HepG2 (cell line): ENCODE measurements around the gene TESPA1.

Experiments
- CERS6 ChIP-seq: sonication (generic); formaldehyde crosslinking; IDR thresholded peaks from 2 replicates; pipeline ENCODE4 v1.5.0; 2020; ENCODE audit warnings: missing genetic modification reagents
- MAFK ChIP-seq, 2 experiments: IDR thresholded peaks in 1 of 2; conservative IDR thresholded peaks in 1 of 2; 2 replicates each; pipeline ENCODE4 v1.6.1; 2011; ENCODE audit warnings: improper control_type of control experiment in 2 of 2, low read length in 2 of 2
- NCOR1 ChIP-seq: fragments of 200-600 bp; sonication (generic); IDR thresholded peaks from 2 replicates; pipeline ENCODE4 v1.7.0; 2017; ENCODE audit warnings: antibody characterized with exemption, low read length, borderline replicate concordance
- TGIF2 ChIP-seq: IDR thresholded peaks from 2 replicates; pipeline ENCODE4 v1.6.1; 2016; ENCODE audit warnings: control low read depth, missing compliant biosample characterization
- ZFYVE20 ChIP-seq: sonication (generic); formaldehyde crosslinking; IDR thresholded peaks from 2 replicates; pipeline ENCODE4 v1.8.0; 2023; ENCODE audit warnings: low read depth, mild to moderate bottlenecking, moderate library complexity, missing genetic modification reagents, borderline replicate concordance
- ZNF350 ChIP-seq: sonication (generic); formaldehyde crosslinking; IDR thresholded peaks from 2 replicates; pipeline ENCODE4 v1.4.0; 2020; ENCODE audit warnings: mild to moderate bottlenecking, low read depth, missing genetic modification reagents, borderline replicate concordance
- ZNF367 ChIP-seq: sonication (generic); formaldehyde crosslinking; IDR thresholded peaks from 2 replicates; pipeline ENCODE4 v1.4.0; 2020; ENCODE audit warnings: missing genetic modification reagents, borderline replicate concordance
- TF ChIP-seq, protein P1 (sequence below): sonication (generic); formaldehyde crosslinking; IDR thresholded peaks from 2 replicates; pipeline ENCODE4 v1.8.1; 2022; ENCODE audit warnings: low read depth, mild to moderate bottlenecking, missing genetic modification reagents

GRCh38 chr12:54988402-54989054 is 4.0 kb upstream of the TESPA1 start:
- no peak for TF ChIP-seq ZFYVE20 (CRISPR knock-in tag)
- TF ChIP-seq NCOR1: no peak
- peak; percentile 10 to 42; a peak in 2 of 4 replicates for TF ChIP-seq MAFK (conservative IDR thresholded peaks at IDR 0.05 in 1 of 2, IDR thresholded peaks at IDR 0.05 in 1 of 2; ENCODE audit: low read length in 2 of 2)
- no peak for TF ChIP-seq TGIF2
- TF ChIP-seq ZNF367 (CRISPR knock-in tag): no peak
- TF ChIP-seq, protein P1, sequence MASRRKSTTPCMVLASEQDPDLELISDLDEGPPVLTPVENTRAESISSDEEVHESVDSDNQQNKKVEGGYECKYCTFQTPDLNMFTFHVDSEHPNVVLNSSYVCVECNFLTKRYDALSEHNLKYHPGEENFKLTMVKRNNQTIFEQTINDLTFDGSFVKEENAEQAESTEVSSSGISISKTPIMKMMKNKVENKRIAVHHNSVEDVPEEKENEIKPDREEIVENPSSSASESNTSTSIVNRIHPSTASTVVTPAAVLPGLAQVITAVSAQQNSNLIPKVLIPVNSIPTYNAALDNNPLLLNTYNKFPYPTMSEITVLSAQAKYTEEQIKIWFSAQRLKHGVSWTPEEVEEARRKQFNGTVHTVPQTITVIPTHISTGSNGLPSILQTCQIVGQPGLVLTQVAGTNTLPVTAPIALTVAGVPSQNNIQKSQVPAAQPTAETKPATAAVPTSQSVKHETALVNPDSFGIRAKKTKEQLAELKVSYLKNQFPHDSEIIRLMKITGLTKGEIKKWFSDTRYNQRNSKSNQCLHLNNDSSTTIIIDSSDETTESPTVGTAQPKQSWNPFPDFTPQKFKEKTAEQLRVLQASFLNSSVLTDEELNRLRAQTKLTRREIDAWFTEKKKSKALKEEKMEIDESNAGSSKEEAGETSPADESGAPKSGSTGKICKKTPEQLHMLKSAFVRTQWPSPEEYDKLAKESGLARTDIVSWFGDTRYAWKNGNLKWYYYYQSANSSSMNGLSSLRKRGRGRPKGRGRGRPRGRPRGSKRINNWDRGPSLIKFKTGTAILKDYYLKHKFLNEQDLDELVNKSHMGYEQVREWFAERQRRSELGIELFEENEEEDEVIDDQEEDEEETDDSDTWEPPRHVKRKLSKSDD: no peak
- TF ChIP-seq CERS6 (CRISPR knock-in tag): no peak
- no peak for TF ChIP-seq ZNF350 (CRISPR knock-in tag)
